Activated CD8-positive, alpha-beta memory T cell treated with anti-CD3 and anti-CD28 coated beads, Interleukin-2, amount 50 U/mL, for 48 hours (primary cell): ENCODE data around the gene OVCA2.

Experiments used
- DNase-seq: peaks from one replicate; pipeline ENCODE4 v3.0.0-alpha.2; 2020

The OVCA2 gene

GRCh38 chr17:2034806-2035540, 6.8 kb upstream of the OVCA2 start:
- DNase-seq = no peak

- DNase-seq = no peak
These were observed 6.0 kb upstream of the OVCA2 start for GRCh38 chr17:2035541-2036488.

GRCh38 chr17:2037155-2037554, 4.7 kb upstream of the OVCA2 start:
- no peak for DNase-seq

- DNase-seq = no peak
These were observed 1.5 kb upstream of the OVCA2 start for GRCh38 chr17:2040219-2040827.

GRCh38 chr17:2040942-2041560, 771 bp upstream of the OVCA2 start:
- DNase-seq = no peak

GRCh38 chr17:2042390-2042847, 597 bp downstream of the OVCA2 start:
- no peak for DNase-seq

- no peak for DNase-seq
These were observed 1.1 kb downstream of the OVCA2 start for GRCh38 chr17:2042933-2043332.

- DNase-seq = no peak
These were observed 2.0 kb downstream of the OVCA2 start for GRCh38 chr17:2043785-2044184.

- DNase-seq = no peak
These were observed 2.6 kb downstream of the OVCA2 start for GRCh38 chr17:2044263-2044894.

- no peak for DNase-seq
These were observed 5.8 kb downstream of the OVCA2 start for GRCh38 chr17:2047590-2047989.

- no peak for DNase-seq
These were observed 7.0 kb downstream of the OVCA2 start for GRCh38 chr17:2048805-2049204.

- peak; percentile 94 for DNase-seq
These were observed 7.8 kb downstream of the OVCA2 start for GRCh38 chr17:2049333-2050299.

- DNase-seq = peak; percentile 91
These were observed 8.7 kb downstream of the OVCA2 start for GRCh38 chr17:2050300-2051060.

- no peak for DNase-seq
These were observed 9.5 kb downstream of the OVCA2 start for GRCh38 chr17:2051061-2051932.

GRCh38 chr17:2051933-2052559, 10.2 kb downstream of the OVCA2 start:
- DNase-seq = no peak

GRCh38 chr17:2053380-2054261, 11.8 kb downstream of the OVCA2 start:
- DNase-seq = peak; percentile 91

GRCh38 chr17:2054262-2054511, 12.4 kb downstream of the OVCA2 start:
- DNase-seq = peak; percentile 80
